HEK293T (cell line): ENCODE measurements around the gene NME3.

Experiments
- ARNT ChIP-seq: fragments of 450-650 bp; IDR thresholded peaks from 2 replicates; pipeline ENCODE4 v1.6.1; 2017; ENCODE audit warnings: mild to moderate bottlenecking
- FOXM1 ChIP-seq: fragments of 450-650 bp; IDR thresholded peaks from 2 replicates; pipeline ENCODE4 v1.6.1; 2017; ENCODE audit warnings: mild to moderate bottlenecking, borderline replicate concordance
- SP1 ChIP-seq: fragments of 450-650 bp; IDR thresholded peaks from 2 replicates; pipeline ENCODE4 v1.6.1; 2017
- SUZ12 ChIP-seq: fragments of 450-650 bp; IDR thresholded peaks from 2 replicates; pipeline ENCODE4 v1.6.1; 2016; ENCODE audit warnings: mild to moderate bottlenecking
- TARDBP ChIP-seq: fragments of 450-650 bp; IDR thresholded peaks from 2 replicates; pipeline ENCODE4 v1.6.1; 2016

DNA sequence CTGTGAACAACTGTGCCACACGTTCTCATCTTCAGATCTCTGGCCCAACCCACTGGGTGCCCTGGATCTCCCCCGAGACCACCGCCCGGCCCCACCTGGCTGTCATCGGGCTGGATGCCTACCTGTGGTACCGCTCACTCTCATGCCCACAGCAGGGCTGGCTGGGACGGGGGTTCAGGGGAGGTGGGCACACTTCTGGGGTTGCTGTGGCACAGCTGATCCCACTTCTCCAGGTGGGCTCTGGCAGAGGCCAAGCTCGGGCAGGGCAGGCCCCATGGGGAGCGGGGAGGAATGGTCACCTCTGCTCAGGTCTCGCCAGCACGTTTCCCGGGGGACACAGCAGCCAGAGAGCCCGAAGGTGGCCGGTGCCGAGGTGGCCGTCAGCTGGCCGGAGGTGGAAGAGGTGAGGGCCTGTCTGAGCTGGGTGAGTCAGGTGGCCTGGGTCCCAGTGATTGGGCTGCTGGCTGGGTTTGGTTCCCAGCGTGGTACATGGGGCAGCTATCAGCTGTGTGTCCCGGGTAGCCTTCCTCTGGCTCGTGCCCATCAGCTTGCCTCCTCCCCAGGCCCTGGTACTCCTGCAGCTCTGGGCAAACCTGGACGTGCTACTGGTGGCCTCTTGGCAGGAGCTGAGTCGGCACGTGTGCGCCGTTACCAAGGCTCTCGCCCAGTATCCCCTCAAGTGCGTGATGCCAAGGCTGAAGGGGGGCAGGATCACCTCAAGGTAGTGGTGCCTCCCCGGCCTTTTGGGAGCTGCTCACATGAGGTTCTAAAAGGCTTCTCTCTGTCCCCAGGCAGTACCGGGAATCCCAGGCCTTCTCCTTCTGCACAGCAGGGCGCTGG is 3.9 kb upstream of the NME3 start:
- no peak for TF ChIP-seq ARNT
- no peak for TF ChIP-seq TARDBP
- TF ChIP-seq SP1 = no peak
- TF ChIP-seq SUZ12 = no peak
- TF ChIP-seq FOXM1 = no peak
